Left renal pelvis (tissue), 4 donors: ENCODE measurements around the gene RILPL2. TPM values are rescaled to one million over a fixed set of nuclear protein-coding genes. Genes with fewer than 3 reads are reported as not detected.
"Not testable (repeated sequence)": the region's sequence is repeated elsewhere in the genome, so short reads cannot be mapped to it uniquely, and the experiment has no call there.

Experiments
- DNase-seq, 4 donors: peaks; one replicate each; pipeline ENCODE4 v3.0.0-alpha.2; 2013; ENCODE audit warnings: low read depth in 4 of 4, low spot score in 3 of 4
- polyA plus RNA-seq, 4 donors: library from polyadenylated mRNA; unstranded; fragments of 120-200 nt; gene quantifications; one replicate each; pipeline ENCODE4 v1.2.1, GENCODE V29; 2013; ENCODE audit not compliant: insufficient read length in 4 of 4

The RILPL2 gene
- polyA plus RNA-seq, 4 donors = 3.9 to 6.2 (median 5.5) TPM

DNA sequence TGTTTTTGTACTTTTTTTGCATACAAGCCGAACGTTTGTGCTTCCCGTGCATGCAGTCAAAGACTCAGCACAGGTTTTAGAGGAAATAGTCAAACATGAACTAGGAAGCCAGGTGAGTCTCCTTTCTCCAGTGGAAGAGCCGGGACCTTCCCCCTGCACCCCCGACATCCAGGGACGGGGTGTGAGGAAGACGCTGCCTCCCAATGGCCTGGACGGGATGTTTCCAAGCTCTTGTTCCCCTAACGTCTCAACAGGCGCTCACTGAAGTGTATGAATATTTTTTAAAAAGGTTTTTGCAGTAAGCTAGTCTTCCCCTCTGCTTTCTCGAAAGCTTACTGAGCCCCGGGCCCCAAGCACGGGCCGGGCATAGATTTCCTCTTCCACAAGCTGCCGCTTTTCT is 28.6 kb downstream of the RILPL2 start:
- not testable (repeated sequence) for DNase-seq

DNA sequence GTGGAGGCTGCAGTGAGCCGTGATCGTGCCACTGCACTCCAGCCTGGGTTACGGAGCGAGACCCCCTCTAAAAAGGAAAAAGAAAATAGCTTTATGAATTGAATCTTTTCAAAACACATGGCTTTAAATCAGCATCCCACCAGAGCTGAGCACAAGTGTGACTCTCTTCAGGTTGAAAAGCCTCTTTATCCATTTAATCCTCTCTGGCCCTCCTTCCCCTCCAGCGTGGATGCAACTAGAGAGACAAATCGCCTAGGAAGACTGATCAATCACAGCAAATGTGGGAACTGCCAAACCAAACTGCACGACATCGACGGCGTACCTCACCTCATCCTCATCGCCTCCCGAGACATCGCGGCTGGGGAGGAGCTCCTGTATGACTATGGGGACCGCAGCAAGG is 29.2 kb downstream of the RILPL2 start:
- DNase-seq = not testable (repeated sequence)

DNA sequence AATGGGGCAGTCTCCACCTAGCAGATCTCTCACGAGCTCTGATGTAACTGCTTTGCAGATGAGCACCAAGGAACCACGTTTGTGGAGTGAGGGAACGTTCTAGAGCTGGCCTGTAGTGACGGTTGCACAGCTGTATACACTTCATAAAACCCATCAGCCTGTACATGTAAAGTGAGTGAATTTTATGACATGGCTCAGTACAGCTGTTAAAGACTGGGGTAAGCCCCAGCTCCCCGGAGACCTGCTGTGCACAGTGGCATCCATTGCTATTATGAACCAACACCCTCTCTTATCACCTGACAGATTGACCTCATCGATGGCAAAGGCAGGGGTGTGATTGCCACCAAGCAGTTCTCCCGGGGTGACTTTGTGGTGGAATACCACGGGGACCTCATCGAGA is 31.9 kb downstream of the RILPL2 start:
- no peak for DNase-seq

DNA sequence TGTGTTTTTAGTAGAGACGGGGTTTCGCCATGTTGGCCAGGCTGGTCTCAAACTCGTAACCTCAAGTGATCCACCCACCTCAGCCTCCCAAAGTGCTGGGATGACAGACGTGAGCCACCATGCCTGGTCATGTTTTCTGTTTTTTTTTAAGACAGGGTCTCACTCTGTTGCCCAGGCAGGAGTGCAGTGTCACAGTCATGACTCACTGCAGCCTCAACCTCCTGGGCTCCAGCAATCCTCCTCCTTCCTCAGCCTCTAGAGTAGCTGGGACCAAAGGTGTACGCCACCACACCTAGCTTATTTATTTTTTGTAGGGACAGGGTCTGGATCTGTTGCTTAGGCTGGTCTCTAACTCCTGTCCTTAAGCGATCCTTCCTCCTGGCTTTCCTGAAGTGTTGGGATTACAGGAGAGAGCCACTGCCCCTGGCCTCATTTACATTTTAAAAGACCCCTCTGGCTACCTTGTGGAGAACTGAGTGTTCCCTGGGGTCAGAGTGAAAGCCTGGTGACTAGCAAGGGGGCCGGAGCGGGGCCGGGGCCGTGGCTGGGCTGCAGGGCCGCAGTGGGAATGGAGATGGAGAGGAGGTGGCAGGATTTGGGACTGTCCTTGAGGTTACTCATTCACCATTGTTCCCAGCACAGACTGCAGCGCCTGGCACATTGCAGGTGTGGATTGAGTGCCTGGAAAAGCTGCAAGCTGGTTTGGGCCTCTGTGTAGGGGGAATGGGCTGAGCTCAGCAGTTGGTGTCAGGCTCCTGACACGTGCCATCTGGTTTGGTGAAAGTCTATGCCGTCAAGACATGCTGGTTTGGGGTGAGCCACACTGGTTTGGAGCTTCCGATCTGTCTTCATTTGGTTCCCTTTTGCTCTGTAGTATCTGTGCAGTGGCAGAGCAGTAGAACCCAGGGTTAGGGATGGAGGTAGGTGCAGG is 34.5 kb downstream of the RILPL2 start:
- DNase-seq = no peak

DNA sequence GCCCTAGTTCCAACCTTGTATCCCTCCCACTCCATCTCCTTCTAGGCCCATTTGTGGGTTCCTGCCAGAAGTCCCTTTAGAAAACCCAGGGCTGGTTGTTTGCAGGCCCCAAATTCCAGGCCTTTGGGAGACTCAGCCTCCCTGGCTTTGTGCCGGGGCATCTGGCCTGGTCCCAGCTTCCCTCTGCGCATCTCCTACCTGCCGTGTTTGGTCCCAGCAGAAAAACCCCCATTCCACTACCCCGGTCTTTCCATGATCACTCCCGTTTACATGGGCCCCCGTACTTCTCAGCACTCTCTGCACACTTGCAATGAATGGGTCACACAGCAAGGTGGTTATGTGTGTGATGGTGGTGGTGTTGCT is 37.2 kb downstream of the RILPL2 start:
- DNase-seq = no peak

DNA sequence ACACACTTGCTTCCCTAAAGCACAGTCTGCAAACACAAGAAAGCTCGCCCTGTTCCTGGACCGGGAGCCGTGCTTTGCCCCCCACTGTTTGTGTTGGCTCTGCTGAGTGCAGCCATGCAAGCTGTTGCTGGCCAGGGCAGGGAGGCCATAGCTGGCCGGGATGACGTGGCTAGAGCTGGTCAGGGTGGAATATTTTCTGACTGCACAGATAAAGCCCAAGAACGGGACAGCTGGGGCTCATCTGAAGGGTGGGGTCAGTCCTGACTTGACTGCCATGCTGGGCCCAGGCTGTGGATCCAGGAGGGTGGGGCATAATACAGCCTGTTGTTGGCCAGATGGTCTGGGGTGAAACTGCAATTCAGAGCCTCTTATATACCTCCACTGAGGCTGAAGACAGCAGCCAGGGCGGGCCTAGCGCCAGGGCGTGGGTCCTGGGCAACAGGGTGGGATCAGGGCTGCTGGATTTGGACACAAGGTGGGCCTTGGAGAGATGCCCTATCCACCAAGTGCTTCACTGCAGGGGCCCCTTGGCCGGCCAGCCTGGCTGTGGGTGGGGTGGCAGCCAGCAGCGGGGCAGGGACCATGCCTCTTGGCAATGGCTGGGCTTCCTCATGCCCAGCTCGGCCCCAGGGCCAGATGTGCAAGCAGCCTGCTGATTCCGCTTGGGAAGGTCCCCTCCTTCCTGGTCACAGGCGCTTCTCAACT is 37.8 kb downstream of the RILPL2 start:
- DNase-seq = no peak

DNA sequence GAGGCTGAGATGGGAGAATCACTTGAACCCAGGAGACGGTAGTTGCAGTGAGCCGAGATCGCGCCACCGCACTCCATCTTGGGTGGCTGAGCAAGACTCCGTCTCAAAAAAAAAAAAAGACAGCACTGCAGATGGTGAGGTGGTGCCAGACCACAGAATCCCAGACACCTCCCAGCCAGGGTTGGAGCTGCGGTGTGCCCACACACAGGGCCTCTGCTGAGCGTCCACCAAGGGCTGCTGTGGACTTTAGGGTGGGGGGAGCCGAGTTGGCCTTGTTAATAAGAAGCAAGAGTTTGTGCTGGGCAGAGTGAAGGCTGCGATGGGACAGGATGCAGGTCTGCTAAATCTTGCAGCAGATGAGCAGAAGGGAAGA is 38.3 kb downstream of the RILPL2 start:
- no peak for DNase-seq

DNA sequence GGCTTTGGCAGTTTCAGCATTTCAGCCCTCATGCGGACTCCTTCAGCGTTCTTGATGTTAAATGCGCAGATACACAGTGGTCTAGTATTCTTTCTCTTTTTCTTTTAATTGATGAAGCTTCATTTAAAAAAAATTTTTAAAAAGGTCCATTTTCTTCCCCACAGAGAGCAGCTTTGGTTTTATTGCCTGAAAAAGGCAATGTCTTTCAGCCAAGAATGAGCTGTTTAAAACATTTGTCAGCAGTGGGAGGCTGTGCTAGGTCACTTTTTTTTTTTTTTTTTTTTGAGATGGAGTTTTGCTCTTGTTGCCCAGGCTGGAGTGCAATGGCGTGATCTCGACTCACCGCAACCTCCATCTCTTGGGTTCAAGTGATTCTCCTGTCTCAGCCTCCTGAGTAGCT is 39.1 kb downstream of the RILPL2 start:
- DNase-seq = no peak

DNA sequence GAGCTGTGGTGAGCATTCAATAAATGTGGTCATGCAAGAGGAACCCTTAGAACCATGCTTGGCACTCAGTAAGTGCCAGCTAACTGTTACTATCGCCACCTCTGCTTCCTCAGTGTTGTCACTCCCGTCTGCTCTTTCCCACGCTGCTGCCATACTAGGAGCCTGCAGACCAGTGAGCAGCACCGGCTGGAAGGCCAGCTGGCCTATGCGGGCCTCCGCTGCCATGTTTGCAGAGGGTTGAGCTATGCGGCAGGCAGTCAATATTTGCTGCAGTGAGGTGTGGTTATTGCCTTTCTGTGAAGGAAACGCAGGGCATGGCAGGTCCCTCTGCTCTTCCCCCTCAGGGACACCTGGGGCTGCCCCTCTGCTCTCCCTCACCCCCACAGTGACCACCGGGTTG is 39.5 kb downstream of the RILPL2 start:
- no peak for DNase-seq

DNA sequence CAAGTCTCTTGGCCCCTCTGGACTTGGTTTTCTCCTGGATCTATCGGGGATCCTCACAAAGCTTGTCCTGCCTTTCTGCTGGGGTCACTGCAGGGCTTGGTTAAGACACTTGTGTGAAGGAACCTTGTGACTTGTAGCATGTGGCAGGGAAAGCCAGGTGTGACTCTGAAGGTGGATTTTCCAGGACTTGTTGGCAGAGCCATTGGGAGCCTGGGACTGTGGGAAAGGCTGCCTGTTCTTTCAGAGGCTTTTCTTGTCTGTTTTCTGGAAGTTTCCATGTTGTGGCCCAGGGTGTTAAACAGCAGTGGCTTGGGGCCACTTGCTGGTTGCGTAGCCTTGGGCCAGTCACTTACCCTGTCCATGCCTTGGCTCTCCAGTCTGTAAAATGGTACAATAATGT is 39.9 kb downstream of the RILPL2 start:
- no peak for DNase-seq

DNA sequence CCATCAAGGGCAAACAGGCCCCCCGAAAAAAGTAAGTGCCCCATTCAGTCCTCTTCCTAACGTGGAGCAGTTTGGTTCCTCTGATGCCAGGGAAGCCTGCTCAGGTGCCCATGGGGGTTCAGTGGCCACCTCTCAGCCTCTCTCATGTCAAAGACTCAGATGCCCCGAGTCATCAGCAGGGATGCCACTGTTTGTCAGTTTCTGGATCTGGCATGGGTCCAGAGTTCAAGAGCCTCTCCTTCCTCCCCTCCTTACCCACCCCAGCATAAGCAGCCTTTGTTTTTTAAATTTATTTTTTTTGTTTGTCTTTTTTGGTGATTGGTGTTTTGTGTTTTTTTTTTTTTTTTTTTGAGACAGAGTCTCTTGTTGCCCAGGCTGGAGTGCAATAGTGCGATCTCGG is 41.2 kb downstream of the RILPL2 start:
- DNase-seq = no peak

DNA sequence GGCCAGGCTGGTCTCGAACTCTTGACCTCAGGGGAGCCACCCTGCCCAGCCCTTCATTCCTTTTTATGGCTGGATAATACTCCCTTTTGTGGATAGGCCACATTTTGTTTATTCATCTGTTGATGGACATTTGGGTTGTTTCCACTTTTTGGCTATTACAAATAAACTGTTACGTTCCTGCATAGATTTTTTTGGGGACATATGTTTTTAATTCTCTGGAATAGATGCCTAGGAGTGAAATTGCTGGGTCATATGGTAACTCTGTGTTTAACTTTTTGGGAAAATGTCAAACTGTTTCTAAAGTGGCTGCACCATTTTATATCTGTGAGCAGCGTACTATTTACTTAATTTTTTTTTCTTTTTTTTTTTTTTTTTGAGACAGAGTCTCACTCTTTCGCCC is 42.7 kb downstream of the RILPL2 start:
- no peak for DNase-seq

DNA sequence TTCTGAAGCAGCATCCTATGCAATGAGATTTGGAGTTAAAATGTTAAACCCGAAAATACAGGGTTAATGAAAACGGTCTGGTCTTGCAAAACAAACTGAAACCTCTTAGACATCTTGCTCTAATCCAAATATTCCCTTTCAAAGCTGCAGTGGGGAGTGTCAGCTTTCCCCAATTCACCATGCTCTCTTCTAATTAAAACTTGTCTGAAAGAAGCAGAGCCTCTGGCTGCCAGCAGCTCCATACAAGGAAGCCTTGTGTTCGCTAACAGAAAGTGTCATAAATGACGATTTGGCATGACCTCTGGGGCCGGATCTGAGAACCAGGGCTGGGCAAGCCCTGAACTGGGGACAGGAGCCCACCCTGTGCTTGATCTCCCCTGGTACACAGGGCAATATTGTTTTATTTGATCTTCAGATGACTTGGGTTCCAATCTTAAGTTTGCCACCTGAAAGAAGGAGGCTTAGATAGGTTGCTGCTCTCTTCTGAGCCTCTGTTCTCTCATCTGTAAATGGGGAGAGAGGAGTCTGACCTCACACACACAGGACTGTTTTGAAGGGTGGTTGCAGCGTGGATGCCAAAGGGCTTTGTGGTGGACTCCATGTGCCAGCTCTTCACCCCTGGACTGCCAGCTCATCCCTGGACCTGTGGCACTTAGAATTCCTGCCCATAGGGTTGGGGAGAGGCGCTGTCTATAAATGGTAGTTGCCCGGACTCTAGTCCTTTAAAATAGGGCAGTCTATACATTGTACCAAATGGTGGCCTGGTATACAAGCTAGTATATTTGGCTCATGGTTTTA is 44.7 kb downstream of the RILPL2 start:
- no peak for DNase-seq

DNA sequence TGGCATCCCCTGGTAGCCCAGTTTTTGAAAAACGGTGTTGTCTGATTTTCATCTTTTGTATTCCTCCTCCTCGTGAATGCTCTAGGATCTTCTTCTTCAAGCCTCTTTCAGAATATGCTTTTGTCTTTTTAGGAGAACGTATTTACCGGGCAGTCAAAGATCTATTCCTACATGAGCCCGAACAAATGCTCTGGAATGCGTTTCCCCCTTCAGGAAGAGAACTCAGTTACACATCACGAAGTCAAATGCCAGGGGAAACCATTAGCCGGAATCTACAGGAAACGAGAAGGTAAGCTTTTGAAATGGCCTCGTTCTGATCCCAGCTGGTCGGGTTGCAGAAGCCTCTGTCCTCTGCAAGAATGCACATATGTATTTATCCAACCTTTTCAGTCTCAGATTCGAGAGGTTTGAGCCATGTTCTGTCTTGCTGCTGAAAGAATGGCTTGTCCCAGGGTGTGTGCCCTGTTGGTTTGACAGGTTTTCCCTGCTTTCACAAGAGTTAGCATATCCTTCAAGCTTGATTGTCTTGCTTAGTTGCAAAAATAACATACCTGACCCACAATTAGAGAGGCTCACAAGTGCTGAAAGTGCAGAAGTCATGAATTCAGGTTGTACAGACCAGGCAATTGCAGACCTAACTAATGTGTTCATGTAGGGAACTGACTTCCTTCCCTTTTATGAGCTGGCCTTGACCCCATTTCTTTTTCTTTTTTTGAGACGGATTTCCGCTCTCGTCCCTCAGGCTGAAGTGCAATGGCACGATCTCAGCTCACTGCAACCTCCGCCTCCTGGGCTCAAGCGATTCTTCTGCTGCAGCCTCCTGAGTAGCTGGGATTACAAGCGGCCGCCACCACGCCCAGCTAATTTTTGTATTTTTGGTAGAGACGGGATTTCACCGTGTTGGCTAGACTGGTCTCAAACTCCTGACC is 45.7 kb downstream of the RILPL2 start:
- no peak for DNase-seq

DNA sequence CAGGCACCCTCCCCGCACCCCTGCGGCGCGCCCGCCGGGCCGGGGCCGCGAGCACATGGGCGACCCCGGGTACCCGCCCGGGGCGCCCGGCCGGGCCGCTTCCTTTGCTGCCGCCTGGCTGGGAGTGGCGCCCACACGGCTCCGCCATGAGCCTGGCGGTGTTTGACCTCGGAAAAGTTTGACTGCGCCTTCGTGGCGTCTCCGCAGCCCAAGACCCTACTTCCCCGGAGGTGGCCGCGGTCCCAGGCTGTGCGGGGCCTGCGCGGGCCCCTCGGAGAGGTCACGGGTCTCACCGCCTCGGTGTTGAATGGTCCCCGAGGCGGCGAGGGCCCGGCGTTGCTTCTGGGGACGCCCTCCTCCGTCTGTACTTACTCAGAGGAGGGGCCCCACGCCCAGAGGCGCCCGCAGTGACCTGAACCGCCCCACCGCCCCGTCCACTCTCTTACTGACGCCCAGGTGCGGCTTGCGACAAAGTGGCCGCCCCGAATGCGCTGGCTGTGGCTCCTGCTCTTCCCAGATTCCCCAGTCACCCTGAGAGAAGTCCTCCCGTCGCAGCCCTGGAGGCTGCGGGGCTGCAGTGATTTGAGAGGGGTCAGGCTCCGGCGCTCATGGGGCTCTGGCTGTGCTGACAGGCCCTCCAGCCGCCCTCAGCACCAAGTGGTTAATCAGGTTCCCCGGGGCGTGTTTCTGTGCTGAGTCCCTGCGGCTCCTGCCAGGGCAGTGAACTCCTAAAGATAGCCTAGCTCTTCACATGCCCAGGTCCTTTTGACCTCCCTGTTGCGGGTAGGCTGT is 46.7 kb downstream of the RILPL2 start:
- no peak for DNase-seq

DNA sequence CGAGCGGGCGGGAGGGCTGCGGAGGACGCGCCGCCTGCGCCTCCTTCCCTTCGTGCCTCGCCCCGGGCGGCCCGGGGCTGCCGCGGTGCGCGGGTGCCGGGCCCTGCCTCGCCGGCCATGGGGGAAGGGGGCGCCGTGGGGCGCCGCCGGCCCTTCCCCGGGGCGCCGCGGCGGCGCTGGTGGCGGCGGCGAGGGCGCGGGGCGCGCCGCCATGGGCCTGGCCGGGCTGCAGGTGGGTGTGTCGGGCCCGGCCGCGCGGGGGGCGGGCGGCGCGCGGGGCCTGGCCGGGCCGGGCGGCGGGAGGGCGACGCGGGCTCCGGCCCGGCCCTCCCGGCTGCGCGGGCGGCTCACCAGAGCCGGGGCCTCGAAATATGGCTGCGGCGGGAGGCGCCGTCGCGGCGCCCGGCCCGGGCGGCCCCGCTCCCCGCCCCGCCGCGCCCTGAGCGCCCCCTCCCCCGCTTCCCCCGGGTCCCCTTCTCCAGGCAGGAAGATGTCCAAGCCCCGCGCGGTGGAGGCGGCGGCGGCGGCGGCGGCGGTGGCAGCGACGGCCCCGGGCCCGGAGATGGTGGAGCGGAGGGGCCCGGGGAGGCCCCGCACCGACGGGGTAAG is 47.4 kb downstream of the RILPL2 start:
- DNase-seq = no peak

DNA sequence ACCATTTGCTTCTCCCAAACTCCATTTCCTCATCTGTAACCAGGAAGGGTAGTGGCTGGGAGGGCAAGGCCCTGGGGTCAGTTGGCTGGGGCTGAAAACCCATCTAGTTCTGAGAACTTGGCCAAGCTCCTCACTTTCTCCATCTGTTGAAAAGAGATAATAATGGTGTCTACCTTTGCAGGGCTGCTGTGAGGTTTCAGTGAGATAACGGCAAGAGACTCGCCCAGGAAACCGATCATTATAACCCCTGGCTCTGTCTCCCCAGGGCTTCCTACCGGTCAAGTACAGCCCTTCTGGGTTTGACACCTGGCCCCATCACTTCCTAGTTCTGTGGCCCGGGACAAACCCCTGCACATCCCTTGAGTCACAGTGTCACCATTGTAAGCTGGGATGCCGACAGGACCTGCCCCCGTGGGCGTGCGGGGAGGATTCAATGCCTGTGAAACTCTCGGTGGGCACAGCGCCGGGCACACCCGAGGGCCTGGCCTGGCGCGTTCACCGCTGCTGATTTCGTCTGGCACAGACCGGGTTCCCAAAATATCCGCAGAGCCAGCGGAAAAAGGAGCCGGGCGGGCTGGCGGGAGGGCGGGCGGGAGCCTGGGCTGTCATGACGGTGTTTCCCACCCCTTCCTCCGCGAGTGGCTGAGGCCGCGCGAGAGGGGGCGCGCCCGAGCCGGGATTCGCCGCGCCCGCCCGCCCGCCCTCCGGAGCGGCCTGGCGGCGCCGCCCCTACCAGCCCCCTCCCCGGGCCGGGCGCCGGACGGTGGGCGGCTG is 48.1 kb downstream of the RILPL2 start:
- peak in 2 of 4 donors; percentile 56 to 58 for DNase-seq

DNA sequence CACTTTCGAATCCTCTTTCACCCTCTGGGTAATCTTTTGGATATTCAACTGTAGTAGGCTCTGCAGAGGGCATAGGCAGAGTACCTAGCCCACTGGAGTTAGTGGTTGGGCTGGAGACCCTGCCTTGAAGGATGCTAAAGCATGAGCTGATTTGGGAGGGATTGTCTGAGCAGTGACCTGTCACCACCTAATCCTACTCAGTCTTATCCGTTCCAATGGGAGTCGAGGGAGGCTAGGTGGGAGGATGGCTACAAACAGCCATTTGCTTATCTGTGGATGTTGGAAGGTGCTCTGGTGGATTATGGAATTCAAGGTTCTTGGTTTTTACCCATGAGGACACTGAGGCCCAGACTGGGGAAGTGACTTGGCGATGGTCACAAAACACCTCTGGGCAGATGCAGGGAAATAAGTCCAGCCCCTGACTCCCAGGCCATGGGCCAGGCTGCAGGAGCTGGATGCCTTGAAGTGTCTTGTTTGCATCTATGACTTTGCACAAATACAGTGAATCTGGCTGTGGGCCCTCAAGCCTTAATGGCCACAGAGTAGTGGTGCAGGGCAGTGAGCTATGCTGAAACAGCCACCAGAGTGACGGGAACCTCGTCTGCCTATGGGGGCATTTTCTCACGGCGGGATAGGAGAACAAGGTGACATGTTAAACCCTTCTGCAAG is 48.8 kb downstream of the RILPL2 start:
- DNase-seq = no peak
